Smooth muscle cell (in vitro differentiated cells): Measurements from ENCODE around the gene CTAG1A. TPM values are rescaled to one million over a fixed set of nuclear protein-coding genes. Genes with fewer than 3 reads are reported as not detected.

Experiments
- DNase-seq: peaks from one replicate; lab custom pipeline; 2025; ENCODE audit not compliant: unreplicated experiment; lab: John Stamatoyannopoulos, UW
- H2AFZ ChIP-seq: fragments of 200-600 bp; sonication (generic); 2 replicates; pipeline ENCODE4 v1.6.0; 2016; ENCODE audit warnings: antibody characterized with exemption, low read depth, mild to moderate bottlenecking
- H3F3A ChIP-seq: fragments of 200-600 bp; sonication (generic); 2 replicates; pipeline ENCODE4 v1.6.0; 2017; ENCODE audit warnings: antibody characterized with exemption, low read depth
- H3K27ac ChIP-seq: fragments of 200-600 bp; sonication (generic); 2 replicates; pipeline ENCODE4 v1.5.1; 2016; ENCODE audit warnings: low read depth, mild to moderate bottlenecking
- H3K27me3 ChIP-seq: fragments of 200-600 bp; sonication (generic); 2 replicates; pipeline ENCODE4 v1.6.1; 2016; ENCODE audit warnings: low read depth, mild to moderate bottlenecking
- H3K36me3 ChIP-seq: fragments of 200-600 bp; sonication (generic); 2 replicates; pipeline ENCODE4 v1.5.1; 2016; ENCODE audit warnings: low read depth
- H3K4me1 ChIP-seq: fragments of 200-600 bp; sonication (generic); 2 replicates; pipeline ENCODE4 v1.5.1; 2016; ENCODE audit warnings: low read depth
- H3K4me2 ChIP-seq: fragments of 200-600 bp; sonication (generic); 2 replicates; pipeline ENCODE4 v1.6.0; 2016; ENCODE audit warnings: mild to moderate bottlenecking
- H3K4me3 ChIP-seq: fragments of 200-600 bp; sonication (generic); 2 replicates; pipeline ENCODE4 v1.5.1; 2016; ENCODE audit warnings: mild to moderate bottlenecking
- H3K79me2 ChIP-seq: fragments of 200-600 bp; sonication (generic); 2 replicates; pipeline ENCODE4 v1.6.0; 2016; ENCODE audit warnings: low read depth, mild to moderate bottlenecking
- H3K9ac ChIP-seq: fragments of 200-600 bp; sonication (generic); 2 replicates; pipeline ENCODE4 v1.6.0; 2016; ENCODE audit warnings: low read depth
- H3K9me3 ChIP-seq: fragments of 200-600 bp; sonication (generic); replicated peaks from 2 replicates; pipeline ENCODE4 v1.5.1; 2016; ENCODE audit warnings: low read depth
- H4K20me1 ChIP-seq: fragments of 200-600 bp; sonication (generic); 2 replicates; pipeline ENCODE4 v1.6.0; 2016; ENCODE audit warnings: low read depth
- WGBS: methylation state at CpG from one replicate; pipeline ENCODE4 v1.1.7; 2016; ENCODE audit warnings: low lambda C conversion rate; 5-methylcytosine and 5-hydroxymethylcytosine counted together
- polyA plus RNA-seq: library from polyadenylated mRNA; unstranded; fragments of >200 nt; fragmentation: Nextera tagmentation; extraction: Ambion mirVana; gene quantifications from 2 replicates; pipeline ENCODE4 v1.2.1, GENCODE V29; 2016
- total RNA-seq: library from RNA; depleted of rRNA; stranded (reverse); fragments of >200 nt; gene quantifications from 2 replicates; pipeline ENCODE4 v1.2.3, GENCODE V29; 2014
- TF ChIP-seq, protein P1 (sequence below): fragments of 200-600 bp; sonication (generic); IDR thresholded peaks from 2 replicates; pipeline ENCODE4 v1.5.1; 2017; ENCODE audit warnings: borderline replicate concordance, mild to moderate bottlenecking, antibody characterized with exemption; ENCODE audit not compliant: insufficient read depth, poor library complexity, severe bottlenecking

CTAG1A gene
- total and polyA plus RNA-seq, 2 experiments from 2014 or later = not detected

DNA sequence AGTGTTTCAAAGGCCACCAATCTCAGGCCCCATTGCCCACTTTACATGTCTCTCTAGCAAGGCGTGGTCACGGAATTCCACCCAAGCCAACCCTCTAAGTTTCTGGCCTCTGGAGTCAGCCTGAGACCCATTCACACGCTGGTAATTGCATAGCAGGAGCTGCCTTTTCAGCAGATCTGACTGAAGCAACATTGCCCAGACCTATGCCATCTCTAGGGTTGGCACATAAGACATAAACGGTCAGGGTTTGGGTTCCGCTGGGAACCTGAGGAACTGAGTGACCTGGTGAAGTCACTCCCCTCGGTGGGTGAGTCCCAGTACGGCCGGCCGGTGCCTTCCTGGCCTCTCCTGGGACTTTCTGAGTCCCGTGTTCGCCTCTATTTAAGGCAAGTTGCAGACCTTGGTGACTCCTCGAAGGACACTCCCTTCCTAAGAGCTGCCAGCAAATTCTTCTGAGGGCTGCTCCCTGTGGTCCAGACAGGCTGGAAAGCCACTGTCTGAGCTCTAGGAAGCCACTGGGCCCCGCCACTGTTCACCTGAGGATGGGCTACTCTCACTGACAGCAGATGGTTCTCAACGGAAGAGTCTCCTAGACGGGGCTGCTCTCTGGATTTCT is 15.9 kb downstream of the CTAG1A start:
- H3K4me2 ChIP-seq = peak overlapping the region; percentile 40
- no peaks in the 10 kb centered on the region for H3K27me3 ChIP-seq
- H3K79me2 ChIP-seq = no peaks in the 10 kb centered on the region
- H3K9me3 ChIP-seq = no peaks in the 10 kb centered on the region
- peak overlapping the region; percentile 69 for H3K27ac ChIP-seq
- DNase-seq = no peak
- no peaks in the 10 kb centered on the region for H3F3A ChIP-seq
- no peaks in the 10 kb centered on the region for H4K20me1 ChIP-seq
- H2AFZ ChIP-seq = no peak overlapping the region
- H3K4me3 ChIP-seq = no peak overlapping the region
- H3K9ac ChIP-seq = no peak overlapping the region
- H3K4me1 ChIP-seq = no peaks in the 10 kb centered on the region
- H3K36me3 ChIP-seq = no peaks in the 10 kb centered on the region
- 81% methylated on average over 14 of the region's 15 CpGs for WGBS
- TF ChIP-seq, protein P1, sequence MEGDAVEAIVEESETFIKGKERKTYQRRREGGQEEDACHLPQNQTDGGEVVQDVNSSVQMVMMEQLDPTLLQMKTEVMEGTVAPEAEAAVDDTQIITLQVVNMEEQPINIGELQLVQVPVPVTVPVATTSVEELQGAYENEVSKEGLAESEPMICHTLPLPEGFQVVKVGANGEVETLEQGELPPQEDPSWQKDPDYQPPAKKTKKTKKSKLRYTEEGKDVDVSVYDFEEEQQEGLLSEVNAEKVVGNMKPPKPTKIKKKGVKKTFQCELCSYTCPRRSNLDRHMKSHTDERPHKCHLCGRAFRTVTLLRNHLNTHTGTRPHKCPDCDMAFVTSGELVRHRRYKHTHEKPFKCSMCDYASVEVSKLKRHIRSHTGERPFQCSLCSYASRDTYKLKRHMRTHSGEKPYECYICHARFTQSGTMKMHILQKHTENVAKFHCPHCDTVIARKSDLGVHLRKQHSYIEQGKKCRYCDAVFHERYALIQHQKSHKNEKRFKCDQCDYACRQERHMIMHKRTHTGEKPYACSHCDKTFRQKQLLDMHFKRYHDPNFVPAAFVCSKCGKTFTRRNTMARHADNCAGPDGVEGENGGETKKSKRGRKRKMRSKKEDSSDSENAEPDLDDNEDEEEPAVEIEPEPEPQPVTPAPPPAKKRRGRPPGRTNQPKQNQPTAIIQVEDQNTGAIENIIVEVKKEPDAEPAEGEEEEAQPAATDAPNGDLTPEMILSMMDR = no peak

DNA sequence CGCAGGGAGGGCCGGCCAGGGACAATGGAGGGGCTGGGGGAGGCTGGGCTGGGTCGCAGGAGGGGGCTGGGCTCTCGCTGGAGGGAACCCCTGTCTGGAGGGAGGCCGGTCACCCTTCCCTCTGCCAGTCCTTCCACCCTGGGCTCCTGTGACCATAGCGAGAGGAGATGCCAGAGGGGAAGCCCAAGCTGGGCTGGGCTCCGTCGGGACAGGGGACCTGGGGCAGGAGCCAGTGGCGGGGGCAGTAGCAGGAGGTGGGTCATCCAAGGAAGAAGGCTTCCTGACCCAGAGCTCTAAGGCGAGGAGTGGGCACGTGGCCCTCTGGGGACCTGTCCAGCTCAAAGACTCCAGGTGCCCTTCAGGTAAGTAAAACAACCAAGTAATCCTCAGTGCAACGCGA is 17.3 kb downstream of the CTAG1A start:
- Histone ChIP-seq H3K9ac (no peak overlapping the region), H3K4me3 (no peak overlapping the region), H3K79me2 (no peaks in the 10 kb centered on the region), H3K4me2 (no peak overlapping the region), H3K4me1 (no peaks in the 10 kb centered on the region), H3K9me3 (no peaks in the 10 kb centered on the region), H2AFZ (no peak overlapping the region), H3K27ac (no peak overlapping the region), H3K27me3 (no peaks in the 10 kb centered on the region), H3K36me3 (no peaks in the 10 kb centered on the region), H3F3A (no peaks in the 10 kb centered on the region), H4K20me1 (no peaks in the 10 kb centered on the region)
- TF ChIP-seq, protein P1 = no peak
- WGBS = 79% methylated on average over 10 of the region's 13 CpGs
- no peak for DNase-seq

DNA sequence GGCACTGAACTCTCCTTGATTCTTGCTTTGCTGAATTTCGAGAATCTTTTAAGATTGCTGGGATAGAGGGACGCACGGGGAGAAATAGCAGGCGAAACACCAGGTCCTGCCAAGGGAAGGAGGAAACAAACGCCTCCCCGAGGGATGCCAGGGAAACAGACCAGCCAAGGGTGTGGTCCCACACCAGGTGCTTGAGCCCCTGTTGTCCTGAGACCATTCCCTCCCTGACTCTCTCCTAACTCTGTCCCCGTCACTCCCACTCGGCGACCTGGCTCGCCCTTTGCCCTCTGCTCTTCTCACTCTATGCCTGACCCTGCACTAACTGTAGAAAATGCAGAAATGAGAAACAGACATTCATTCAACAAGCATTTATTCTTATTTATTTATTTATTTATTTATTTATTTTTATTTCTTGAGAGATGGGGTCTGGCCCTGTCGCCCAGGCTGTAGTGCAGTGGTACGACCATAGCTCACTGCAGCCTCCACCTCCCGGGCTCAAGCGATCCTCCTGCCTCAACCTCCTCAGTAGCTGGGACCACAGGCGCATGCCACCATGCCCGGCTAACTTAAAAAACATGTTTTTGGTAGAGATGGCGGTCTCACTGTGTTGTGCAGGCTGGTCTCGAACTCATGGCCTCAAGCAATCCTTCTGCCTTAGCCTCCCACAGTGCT is 18.0 kb downstream of the CTAG1A start:
- no peak overlapping the region for H3K4me3 ChIP-seq
- TF ChIP-seq, protein P1 = no peak
- no peaks in the 10 kb centered on the region for H4K20me1 ChIP-seq
- H3K36me3 ChIP-seq = no peaks in the 10 kb centered on the region
- no peaks in the 10 kb centered on the region for H3K9me3 ChIP-seq
- WGBS = 92% methylated on average over 18 of the region's 18 CpGs
- H3K79me2 ChIP-seq = no peaks in the 10 kb centered on the region
- H3K27ac ChIP-seq = no peak overlapping the region
- H3K9ac ChIP-seq = no peak overlapping the region
- no peaks in the 10 kb centered on the region for H3K4me1 ChIP-seq
- H3K27me3 ChIP-seq = no peaks in the 10 kb centered on the region
- DNase-seq = no peak
- no peaks in the 10 kb centered on the region for H3F3A ChIP-seq
- no peak overlapping the region for H3K4me2 ChIP-seq
- no peak overlapping the region for H2AFZ ChIP-seq
